AML-193 (cell line): Measurements from ENCODE around the gene PDP2.
A peak's percentile ranks its signal among the peaks of the same experiment; 100 is the strongest.
"Not testable (repeated sequence)": the region's sequence is repeated elsewhere in the genome, so short reads cannot be mapped to it uniquely, and the experiment has no call there.

Experiments
- DNase-seq, 2 experiments: peaks; one replicate each; lab custom pipeline; 2025; lab: John Stamatoyannopoulos, UW

Gene PDP2

DNA sequence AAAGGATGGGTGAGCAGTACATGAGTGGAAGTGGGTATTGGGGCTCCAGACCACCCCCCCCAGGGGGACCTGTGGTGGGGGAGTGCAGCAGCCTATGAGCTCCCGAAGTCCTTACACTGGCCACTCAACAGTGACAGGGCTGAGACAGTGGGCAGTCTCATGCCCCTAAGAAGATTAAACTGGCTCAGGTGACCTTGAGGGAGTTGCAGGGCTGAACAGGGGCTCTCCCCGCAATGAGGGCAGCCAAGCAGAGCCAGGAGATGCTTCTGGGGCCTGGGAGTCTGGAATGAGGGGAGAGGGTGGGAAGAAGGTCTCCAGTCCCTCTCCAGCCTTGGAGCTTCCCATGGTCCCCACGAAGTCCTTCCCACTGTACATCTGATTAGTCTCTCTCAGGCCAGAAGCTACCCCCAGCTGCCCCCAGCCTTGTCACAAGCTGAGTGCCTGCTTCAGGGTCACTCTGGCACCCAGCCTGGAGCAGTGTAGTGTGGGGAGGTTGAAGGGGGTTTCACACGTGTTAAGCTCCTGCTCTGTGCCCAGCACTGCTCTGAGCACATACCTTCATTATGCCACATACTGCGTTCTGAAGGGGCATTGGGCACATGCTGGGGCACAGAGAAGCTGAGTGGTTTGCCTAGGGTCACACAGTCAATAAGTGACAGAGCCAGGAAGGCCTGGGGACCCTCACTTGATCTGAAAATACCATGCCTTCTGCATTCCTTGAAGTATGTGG, 39.4 kb downstream of the PDP2 start:
- no peak for DNase-seq

DNA sequence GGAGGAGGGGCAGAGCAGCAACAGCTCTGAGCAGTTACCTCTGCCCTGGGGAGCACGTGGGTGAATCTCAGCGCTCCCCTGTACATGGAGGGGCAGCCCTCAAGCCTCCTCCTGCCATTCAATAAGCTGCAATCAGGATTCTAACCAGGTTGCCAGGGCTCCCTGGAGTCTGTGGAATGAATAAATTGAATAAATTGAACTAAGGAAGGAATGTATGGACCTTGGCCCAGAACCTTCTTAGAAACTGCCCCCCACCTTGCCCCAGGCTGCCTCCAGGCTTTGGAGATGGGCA, 39.9 kb downstream of the PDP2 start:
- DNase-seq = no peak

DNA sequence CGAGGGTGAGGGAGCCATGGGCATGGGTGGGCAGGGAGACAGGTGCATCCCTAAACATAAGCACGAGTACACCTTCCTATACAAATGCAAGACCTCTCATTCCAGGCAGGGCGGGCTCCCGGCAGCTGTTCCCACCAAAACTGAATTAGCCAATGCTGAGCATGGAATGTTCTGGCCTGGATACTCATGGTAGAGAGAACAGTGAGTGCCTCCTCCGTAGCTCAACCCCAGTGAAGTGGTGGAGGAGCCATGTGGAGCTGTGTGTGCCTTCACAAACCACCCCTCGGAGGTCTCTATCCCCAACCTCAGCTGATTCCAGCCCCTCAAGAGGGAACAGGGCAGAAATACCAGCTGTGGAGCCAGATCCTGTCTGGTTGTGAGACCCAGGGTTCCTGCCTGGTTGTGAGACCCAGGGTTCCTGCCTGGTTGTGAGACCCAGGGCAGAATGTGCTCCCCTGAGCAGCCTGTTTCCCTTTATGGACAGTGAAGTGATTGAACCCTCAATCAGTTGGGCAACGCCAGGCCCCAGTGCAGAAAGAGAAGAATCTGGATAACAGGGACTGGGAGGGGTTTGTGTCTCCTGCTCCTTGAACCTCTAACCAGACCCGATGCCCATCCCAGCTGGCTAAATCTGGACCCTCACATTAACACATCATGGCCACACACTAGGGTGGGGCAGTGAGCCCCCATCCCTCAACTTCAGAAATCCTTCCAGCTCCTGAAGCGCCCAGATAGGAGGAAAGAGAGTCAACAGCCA, 40.8 kb downstream of the PDP2 start:
- no peak for DNase-seq

DNA sequence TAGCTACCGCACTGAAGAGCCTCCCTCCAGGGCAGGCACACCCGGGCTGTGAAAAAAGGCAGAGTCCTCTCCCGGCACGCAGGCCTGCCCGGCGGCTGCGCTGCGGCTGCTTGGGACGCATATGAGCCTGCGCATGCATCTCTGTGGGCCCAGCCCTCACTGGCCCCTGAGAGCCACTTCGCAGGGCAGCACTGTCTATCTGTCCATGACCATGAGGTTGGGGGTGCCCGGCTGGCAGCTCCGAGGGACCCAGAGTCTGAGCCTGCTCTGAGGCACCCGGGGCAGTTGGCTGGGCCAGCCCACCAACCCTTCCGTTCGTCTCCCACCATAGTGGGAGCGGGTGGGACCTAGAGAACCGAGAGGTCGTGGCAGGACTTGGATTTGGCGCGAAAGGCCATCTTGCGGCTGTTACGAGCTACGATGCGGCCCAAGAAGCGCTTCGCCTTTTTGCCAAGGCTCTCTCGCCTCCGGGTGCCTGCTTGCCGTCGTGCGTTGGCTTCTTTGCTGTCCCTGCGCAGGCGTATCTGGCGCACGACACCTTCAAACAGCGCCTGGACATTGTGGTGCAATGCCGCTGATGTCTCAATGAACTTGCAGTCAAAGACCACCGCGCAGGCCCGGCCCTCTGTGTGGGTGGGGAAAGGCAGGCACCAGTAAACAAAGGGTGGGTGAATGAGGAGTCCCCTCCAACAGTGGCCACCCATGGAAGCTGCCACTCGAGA, 41.6 kb downstream of the PDP2 start:
- DNase-seq = no peak

DNA sequence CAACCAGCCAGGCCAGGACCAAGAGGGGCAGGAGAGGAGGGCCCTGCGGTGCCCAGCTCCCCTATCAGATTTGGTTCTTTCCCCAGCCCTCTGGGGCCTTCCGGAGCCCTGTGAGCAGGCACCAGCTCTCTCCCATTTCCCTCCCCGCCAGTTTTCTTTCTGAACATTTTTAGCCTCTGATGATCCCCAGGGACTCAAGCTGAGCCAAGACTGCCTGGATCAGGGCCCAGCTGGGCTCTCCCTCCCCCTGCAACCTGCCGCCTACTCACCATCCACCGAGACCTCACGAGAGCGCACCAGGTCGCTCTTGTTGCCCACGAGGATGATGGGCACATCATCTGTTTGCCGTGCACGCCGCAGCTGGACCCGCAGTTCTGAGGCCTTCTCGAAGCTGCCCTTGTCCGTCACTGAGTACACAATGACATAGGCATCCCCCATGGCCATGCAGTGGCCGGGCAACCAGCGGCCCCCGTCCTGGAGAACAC, 43.0 kb downstream of the PDP2 start:
- no peak for DNase-seq

DNA sequence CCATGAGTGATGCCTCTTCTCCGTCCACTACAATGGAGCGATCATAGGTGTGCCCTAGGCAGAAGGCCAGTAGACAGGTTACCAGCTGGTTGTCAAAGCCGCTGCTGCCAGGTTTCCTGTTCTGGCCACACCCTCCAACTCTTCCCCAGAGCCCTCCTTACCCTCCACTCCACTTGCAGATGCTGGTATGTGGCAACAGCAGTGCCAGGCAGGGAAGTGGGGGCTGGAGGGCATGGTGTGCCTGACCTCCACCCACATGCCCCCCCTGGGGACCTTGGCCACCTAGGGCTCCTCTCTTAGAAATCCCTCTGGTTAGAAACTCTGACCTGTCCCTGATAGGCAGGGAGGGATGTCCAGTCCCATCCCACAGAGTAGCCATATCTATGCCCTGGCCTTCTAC, 43.6 kb downstream of the PDP2 start:
- no peak for DNase-seq

DNA sequence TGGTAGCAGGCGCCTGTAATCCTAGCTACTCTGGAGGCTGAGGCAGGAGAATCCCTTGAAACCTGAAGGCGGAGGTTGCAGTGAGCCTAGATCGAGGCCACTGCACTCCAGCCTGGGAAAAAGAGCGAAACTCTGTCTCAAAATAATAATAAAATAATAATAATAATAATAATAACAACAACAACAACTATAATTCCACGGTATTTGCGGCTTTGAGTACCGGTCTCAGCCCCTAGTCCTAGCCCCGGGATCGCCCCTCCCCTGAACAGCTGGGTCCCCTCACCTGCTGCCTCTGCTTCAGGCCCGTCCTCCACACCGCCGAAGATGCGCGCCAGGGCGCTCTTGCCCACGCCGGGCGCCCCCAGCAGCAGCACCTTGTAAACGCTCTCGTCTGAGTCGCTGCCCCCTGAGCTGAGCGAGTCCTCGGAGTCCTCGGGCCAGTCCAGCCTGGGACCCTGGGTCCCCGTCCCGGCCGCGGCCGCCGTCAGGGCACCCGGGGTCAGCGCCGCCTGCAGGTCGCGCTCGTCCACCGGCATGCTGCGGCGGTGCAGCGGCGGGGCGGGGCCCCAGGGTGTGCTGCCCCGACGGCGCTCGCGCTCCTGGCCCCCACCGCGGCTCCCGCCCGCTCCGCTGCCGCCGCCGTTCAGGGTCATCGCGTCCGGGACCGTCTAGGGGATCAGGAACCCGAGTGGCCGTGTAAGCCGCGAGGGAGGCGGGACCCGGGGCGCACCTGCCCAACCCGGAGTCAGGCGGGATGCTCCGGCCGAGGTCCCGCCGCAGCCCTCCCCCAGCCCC, 44.4 kb downstream of the PDP2 start:
- DNase-seq = no peak

DNA sequence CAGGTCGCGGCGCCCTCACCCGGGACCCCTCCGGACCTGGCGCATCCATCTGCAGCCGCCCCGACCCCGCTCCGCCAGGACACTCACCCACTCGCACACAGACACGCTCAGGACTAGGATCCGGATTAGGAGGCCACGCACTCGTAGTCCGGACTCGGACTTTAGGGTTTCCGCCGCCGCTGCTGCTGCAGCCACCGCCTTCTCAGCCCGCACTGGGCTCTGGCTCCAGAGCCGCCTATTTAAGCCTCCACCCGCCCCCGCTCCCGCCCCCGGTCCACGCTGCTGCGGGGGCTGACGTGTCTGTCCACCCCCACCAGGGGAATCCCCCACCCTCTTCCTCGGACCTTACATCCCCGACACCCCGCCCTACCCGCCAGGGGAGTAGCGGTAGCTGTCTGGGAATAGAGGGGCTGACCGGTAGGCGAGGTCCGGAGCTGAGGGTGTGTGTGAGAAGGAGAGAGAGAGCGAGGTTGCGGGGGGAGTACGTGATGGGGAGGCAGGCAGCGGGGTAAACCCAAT, 45.1 kb downstream of the PDP2 start, which contains the start of gene RRAD:
RRAD (minus strand) TSS at position 214 of the 519 bp plus-strand sequence. CDS start 356 bp downstream, outside the sequence.
- no peak for DNase-seq

DNA sequence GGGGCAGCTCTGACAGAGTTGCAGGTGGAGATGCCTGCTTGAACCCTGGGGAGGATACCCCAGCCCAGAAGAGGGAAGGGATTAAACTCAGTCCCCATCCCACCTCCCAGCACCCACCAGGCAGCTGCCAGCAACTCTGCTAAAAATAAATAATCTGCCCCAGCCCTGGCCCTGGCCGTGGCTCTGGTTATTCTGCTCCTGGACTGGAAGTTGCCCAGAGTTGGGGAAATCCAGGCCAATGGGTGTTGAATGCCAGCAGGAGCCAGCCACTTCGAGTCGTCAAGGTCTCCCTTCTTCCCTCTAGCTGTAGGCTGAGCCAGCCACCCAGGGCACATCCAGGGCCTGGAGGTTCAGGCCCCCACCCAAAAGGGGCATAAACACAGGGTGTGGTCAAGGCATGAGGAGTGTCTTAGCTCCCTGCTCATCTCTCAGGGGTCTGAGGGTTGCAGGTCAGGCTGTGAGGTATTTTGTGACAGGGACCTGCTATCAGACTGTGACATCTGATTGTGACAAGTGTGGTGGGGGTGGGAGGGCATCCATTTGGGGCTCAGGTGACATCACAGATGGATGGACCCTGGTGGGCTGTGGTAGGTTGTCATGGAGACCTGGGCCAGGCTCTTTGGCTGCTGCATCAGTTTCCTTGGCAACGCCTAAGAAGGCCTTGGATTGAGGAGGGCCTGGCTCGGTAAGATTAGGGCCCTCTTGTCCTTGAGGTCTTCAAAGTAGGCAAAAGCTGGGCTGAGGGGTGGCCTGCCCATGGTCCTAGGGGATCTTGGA, 46.0 kb downstream of the PDP2 start:
- DNase-seq = no peak

DNA sequence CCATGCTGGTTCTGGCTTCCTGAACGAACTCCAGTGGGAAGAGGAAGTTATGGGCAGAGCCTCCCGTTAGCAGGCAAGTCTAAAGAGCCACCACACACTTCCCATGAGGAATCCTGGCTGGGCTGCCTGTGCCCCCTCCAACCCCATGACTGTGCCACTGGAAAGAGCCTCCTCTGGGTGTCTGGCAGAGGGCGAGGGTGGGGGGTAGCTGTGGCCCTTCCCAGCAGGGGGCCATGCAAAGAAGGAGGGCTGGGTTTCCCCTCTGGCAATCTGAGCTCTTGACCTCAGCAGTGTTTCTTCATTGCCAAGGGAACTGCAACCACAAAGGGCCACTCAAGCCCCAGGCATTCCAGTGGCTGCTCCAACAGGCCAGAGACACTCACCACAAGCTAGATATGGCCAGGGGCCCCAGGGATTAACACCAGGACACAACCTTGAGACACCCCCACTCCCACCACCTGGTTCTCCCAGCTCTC, 46.7 kb downstream of the PDP2 start:
- peak; percentile 27 to 44 for DNase-seq

DNA sequence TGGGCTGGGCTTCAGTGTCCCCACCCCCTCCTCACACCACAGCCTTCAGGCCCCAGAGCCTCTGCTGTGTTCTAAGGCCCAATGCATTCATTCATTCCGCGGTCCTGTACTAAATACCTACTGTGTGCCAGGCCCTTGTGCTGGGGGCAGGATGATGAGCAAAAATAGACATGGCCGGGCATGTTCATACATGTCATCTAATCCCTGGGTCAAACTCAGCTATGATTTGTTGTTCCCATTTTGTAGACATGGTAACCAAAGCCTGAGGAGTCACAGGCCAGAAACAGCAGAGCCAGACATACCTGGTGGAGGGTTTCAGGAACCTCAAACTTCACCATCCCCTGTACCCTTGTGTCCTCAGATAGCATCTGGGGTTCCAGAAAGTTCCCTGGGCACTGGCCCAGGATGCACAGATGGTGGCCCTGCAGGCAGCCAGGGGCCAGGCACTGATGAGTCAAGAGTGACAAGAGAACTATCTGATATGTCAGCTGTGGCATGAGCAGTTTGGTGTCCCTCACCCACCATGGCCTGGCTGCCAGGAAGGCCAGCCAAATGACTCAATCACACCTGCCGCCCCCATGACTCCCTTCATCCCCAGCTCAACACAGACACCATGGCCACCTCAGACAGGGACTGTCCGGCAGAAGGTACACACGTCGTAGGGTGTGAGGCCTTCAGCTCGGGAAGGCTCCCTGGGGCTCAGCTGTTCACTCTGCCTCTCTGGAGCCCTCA, 47.8 kb downstream of the PDP2 start:
- DNase-seq = no peak

DNA sequence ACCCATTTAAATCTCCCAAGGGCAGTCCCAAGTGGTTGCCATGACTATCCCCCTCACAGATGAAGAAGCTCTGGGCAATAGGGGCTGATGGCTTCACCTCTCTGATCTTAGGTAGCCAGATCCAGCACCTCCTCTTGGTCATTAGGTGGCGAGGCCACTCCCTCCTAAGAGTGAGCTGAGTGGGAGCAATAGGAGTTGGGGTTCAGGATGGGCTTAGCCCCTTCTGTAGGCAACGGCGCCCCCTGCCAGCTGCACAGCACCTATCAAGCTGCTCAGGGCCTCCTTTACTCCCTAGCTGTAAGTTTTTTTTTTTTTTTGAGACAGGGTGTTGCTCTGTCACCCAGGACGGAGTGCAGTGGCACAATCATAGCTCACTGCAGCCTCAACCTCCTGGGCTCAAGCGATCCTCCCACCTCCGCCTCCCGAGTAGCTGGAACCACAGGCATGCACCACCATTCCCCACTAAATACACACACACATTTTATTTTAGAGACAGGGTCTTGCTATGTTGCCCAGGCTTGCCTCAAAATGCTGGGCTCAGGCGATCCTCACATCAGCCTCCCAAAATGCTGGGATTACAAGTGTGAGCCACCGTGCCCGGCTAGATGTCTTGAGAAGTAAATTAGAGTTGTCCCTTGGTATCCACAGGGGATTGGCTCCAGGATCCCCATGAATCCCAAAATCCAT, 48.5 kb downstream of the PDP2 start:
- DNase-seq = peak; percentile 30 to 32

DNA sequence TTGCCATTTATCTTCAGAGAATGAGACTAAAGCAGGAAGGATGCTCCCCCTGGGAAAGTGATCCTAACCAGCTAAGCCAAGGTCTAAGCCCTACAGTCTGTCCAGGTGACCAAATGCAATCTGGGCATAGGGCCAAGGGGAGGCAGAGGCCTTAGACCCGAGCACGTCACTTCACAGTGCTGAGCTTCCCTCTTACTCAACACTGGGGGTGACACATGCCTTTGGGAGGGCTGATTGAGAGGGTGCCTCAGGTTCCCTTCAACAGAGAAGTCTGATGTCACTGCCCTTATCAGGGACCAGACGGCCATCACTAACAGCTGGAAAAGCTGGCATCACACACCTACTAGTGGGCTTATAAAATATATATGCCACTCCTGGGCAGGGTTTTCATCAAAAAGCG, 49.9 kb downstream of the PDP2 start:
- DNase-seq = no peak

DNA sequence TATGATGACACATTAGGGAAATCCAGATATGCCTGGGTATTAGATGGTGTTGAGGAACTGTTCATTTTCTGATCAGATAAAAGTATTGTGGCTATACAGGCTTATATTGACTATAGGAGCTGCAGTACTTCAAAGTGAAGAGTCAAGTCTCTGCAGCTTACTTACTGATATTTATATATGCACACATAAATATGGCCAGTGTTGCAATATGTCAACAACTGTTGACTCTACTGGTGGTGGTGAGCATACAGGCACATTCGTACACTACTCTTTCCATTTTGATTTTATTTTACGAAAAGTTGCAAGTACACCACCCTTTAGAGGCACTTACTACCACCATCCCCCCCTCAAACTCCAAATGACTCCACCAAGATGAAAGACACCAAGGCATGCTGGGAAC, 51.4 kb downstream of the PDP2 start:
- DNase-seq = no peak

DNA sequence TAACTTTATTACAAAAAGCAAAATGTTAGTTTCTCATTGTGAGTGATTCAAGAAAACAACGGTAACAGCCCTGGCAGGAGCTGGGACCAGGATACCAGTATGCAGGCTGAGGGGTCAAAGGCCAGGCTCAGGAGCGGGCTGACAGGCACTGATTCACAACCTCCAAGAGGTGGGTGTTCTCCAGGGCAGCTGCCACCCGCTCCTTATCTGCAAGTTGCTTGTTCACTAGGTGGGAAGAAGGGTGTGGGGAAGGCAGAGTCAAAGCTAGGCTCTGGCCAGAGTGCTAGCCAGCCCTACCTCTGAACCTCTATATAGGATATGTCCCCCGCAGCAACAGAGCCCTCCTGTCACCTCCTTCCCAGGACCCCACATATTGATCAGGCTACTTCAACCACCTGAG, 51.8 kb downstream of the PDP2 start:
- no peak for DNase-seq

DNA sequence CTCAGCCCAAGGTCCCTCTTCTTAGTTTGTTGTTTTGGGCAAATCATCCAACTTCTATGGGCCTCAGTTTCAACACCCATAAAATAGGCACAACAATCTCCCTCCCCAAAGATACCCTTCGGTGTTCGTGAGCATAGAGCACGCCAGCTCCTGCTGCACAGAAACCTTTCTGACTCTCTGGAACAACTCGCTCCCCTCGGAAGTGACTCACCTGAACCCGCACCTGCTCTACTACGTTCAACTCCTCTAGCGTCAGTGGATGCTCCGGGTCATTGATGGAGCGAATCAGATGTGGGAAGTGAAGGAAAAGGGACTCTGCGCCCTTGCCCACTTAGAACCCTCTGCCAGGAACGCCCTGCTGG, 53.4 kb downstream of the PDP2 start:
- no peak for DNase-seq

DNA sequence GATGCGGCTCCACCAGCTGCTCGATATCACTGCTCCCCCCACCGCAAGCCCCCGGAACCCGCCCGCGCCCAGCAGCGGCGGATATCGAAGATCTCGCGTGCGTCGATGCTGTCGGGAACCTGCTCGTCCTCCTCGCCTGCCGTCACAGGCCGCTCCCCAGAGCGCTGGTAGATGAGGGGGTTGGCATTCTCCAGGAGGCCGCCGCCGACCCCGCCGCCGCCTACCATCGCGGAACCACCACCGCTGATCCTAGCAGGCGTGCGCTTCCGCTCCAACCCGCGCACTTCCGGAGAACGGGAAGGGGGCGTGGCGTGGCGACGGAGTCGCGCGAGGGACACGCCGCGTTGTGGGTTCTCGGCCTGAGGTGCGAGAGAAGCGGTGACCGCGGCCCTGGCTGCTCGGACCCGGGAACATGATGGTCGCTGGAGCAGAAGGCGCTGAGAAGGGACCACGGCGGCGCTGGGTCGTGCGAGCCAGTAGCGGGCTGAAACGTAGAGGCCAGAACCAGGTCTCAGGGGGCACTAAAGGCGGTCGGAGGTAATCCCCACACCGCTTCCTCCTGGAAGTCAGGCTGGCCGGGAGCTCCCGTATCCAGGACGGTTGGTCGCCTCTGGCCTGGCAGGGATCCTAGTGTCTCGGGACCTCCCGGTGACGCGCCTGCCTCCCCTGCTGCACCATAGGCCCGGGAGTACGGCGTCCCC, 54.0 kb downstream of the PDP2 start, which contains the start of gene CIAO2B:
CIAO2B (minus strand) TSS at position 265 of the 701 bp plus-strand sequence; CDS start at position 227, 38 bp downstream.
- peak; percentile 62 to 69 for DNase-seq

DNA sequence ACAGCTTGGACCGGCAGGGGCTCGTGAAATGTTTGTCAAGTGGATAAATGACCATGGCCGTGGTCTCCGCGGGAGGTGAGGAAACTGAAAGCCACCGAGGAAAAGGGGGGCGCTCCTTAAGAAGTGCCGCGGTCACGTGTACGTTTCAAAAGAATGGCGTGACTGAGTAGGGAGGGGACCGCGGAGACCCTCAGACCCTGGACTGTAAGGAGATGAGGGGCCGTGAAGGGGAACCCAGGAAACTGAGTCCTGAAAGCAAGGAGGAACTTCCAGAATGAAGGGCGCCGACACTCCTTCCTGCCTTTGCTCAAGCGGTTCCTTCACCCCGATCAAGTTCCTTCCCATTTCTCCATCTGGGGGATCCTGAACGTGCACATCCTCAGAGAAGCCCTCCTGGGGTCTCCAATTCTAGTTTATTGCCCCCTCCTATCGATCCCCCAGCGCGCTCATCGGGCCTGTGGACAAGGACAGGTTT, 54.6 kb downstream of the PDP2 start:
- DNase-seq = not testable (repeated sequence)
